22Rv1 (cell line): Measurements from ENCODE around the gene ZSWIM5.

ENCODE experiments used
- ZFX ChIP-seq: fragments of 450-650 bp; IDR thresholded peaks from 2 replicates; pipeline ENCODE4 v1.6.1; 2017; ENCODE audit warnings: antibody characterized with exemption, borderline replicate concordance
- TF ChIP-seq, protein P1 (sequence below): fragments of 450-650 bp; IDR thresholded peaks from 2 replicates; pipeline ENCODE4 v1.5.1; 2017; ENCODE audit warnings: mild to moderate bottlenecking

DNA sequence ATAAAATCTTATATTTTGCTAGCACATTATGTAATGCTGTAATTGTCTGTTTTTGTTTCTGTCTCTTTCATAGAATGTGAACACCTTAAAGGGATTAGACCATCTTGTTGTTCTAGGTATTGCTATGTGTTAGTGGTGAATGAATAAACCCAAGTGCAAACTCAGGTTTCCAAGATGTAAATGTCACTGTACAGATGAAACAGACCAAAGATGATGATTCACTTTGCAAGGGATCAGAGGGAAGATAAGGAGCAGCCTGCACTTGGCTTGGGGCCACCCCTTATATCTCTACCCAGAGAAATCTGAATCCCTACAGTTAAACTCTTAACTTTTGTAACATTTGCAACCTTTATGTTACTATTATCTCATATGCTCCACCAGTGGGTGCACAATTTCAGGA lies 168.9 kb downstream of the ZSWIM5 start:
- TF ChIP-seq, protein P1, sequence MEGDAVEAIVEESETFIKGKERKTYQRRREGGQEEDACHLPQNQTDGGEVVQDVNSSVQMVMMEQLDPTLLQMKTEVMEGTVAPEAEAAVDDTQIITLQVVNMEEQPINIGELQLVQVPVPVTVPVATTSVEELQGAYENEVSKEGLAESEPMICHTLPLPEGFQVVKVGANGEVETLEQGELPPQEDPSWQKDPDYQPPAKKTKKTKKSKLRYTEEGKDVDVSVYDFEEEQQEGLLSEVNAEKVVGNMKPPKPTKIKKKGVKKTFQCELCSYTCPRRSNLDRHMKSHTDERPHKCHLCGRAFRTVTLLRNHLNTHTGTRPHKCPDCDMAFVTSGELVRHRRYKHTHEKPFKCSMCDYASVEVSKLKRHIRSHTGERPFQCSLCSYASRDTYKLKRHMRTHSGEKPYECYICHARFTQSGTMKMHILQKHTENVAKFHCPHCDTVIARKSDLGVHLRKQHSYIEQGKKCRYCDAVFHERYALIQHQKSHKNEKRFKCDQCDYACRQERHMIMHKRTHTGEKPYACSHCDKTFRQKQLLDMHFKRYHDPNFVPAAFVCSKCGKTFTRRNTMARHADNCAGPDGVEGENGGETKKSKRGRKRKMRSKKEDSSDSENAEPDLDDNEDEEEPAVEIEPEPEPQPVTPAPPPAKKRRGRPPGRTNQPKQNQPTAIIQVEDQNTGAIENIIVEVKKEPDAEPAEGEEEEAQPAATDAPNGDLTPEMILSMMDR, result no peak
- TF ChIP-seq ZFX, result no peak
